A549 (cell line): ENCODE measurements around the gene FKBP3.

Experiments
- CEBPB ChIP-seq, 2 experiments: fragments of >200 bp in 1 of 2; sonication (Bioruptor Twin) in 1 of 2; formaldehyde crosslinking in 1 of 2; IDR thresholded peaks; 2 replicates each; pipeline ENCODE4 v1.6.1; 2012 to 2016
- POLR2A ChIP-seq: IDR thresholded peaks from 2 replicates; pipeline ENCODE4 v1.6.1; 2012; ENCODE audit warnings: mild to moderate bottlenecking, low read length

GRCh38 chr14:45083617-45083975 is 50.7 kb downstream of the FKBP3 start:
- no peak for TF ChIP-seq CEBPB (IDR thresholded peaks at IDR 0.05)
- no peak for TF ChIP-seq POLR2A
